ENCODE measurements around the gene SCFD1. TPM values are rescaled to one million over a fixed set of nuclear protein-coding genes. Genes with fewer than 3 reads are reported as not detected.
A peak's percentile ranks its signal among the peaks of the same experiment; 100 is the strongest.

Gene SCFD1
- total and polyA plus RNA-seq, 2 donors (not counting 1 experiment from before 2014, with no cell fraction given) = 110 to 129 TPM

GRCh38 chr14:30607156-30607780 is 14.9 kb upstream of the SCFD1 start:
- H3K27ac ChIP-seq (ENCODE audit: insufficient read depth, low read length) = no peak overlapping the region
- H3K9ac ChIP-seq (ENCODE audit: insufficient read depth, low read length) = no peak overlapping the region
- no peak overlapping the region for H2AFZ ChIP-seq (ENCODE audit: low read length)
- no peaks in the 10 kb centered on the region for H3K9me3 ChIP-seq (ENCODE audit: control insufficient read depth, insufficient read depth, low read depth, low read length)
- no peaks in the 10 kb centered on the region for H4K20me1 ChIP-seq (ENCODE audit: control insufficient read depth, extremely low read depth, insufficient read depth, low read length)
- DNase-seq (ENCODE audit: low read depth in 2 of 2) = peak in 1 of 2 donors; percentile 70
- H3K79me2 ChIP-seq (ENCODE audit: control insufficient read depth, insufficient read depth, low read length) = no peaks in the 10 kb centered on the region
- peaks cover 3% of the 10 kb centered on the region for H3K36me3 ChIP-seq (ENCODE audit: control insufficient read depth, insufficient read depth, low read length)
- peaks cover 7% of the 10 kb centered on the region for H3K4me1 ChIP-seq (ENCODE audit: control insufficient read depth, extremely low read depth, insufficient read depth, low read length)
- no peak overlapping the region for H3K4me2 ChIP-seq (ENCODE audit: extremely low read depth, insufficient read depth, low read length)
- H3K4me3 ChIP-seq (replicated peaks in 1 of 4; ENCODE audit: control extremely low read depth in 1 of 4, insufficient read depth in 1 of 4, low read depth in 3 of 4, low read length in 4 of 4) = no peak overlapping the region
- H3K27me3 ChIP-seq (ENCODE audit: control insufficient read depth, insufficient read depth, low read length) = no peaks in the 10 kb centered on the region
- no peak for TF ChIP-seq EZH2 (IDR thresholded peaks at IDR 0.05; ENCODE audit: low read length, missing control alignments)
- no peak for TF ChIP-seq CTCF (conservative IDR thresholded peaks at IDR 0.05 in 1 of 2, IDR thresholded peaks at IDR 0.05 in 1 of 2; ENCODE audit: low read depth in 1 of 2, low read length in 2 of 2)

- Histone ChIP-seq H3K4me1 (ENCODE audit: control insufficient read depth, extremely low read depth, insufficient read depth, low read length) (peaks cover 7% of the 10 kb centered on the region), H3K4me2 (ENCODE audit: extremely low read depth, insufficient read depth, low read length) (no peak overlapping the region), H3K79me2 (ENCODE audit: control insufficient read depth, insufficient read depth, low read length) (no peaks in the 10 kb centered on the region), H3K9ac (ENCODE audit: insufficient read depth, low read length) (no peak overlapping the region), H3K36me3 (ENCODE audit: control insufficient read depth, insufficient read depth, low read length) (no peaks in the 10 kb centered on the region), H3K27ac (ENCODE audit: insufficient read depth, low read length) (peak overlapping the region; percentile 23), H2AFZ (ENCODE audit: low read length) (no peak overlapping the region), H3K9me3 (ENCODE audit: control insufficient read depth, insufficient read depth, low read depth, low read length) (no peaks in the 10 kb centered on the region), H4K20me1 (ENCODE audit: control insufficient read depth, extremely low read depth, insufficient read depth, low read length) (no peaks in the 10 kb centered on the region), H3K27me3 (ENCODE audit: control insufficient read depth, insufficient read depth, low read length) (no peaks in the 10 kb centered on the region), H3K4me3 (replicated peaks in 1 of 4; ENCODE audit: control extremely low read depth in 1 of 4, insufficient read depth in 1 of 4, low read depth in 3 of 4, low read length in 4 of 4) (no peak overlapping the region)
- DNase-seq (ENCODE audit: low read depth in 2 of 2) = peak; percentile 44 to 61
- TF ChIP-seq EZH2 (IDR thresholded peaks at IDR 0.05; ENCODE audit: low read length, missing control alignments) (no peak), CTCF (conservative IDR thresholded peaks at IDR 0.05 in 1 of 2, IDR thresholded peaks at IDR 0.05 in 1 of 2; ENCODE audit: low read depth in 1 of 2, low read length in 2 of 2) (peak in 1 of 2 donors; percentile 19)
These were observed 13.5 kb upstream of the SCFD1 start for GRCh38 chr14:30608533-30609006.

GRCh38 chr14:30610787-30611343 is 11.3 kb upstream of the SCFD1 start:
- Histone ChIP-seq H3K9ac (ENCODE audit: insufficient read depth, low read length) (no peak overlapping the region), H3K36me3 (ENCODE audit: control insufficient read depth, insufficient read depth, low read length) (no peaks in the 10 kb centered on the region), H4K20me1 (ENCODE audit: control insufficient read depth, extremely low read depth, insufficient read depth, low read length) (no peaks in the 10 kb centered on the region), H3K27me3 (ENCODE audit: control insufficient read depth, insufficient read depth, low read length) (no peaks in the 10 kb centered on the region), H3K4me2 (ENCODE audit: extremely low read depth, insufficient read depth, low read length) (no peak overlapping the region), H3K9me3 (ENCODE audit: control insufficient read depth, insufficient read depth, low read depth, low read length) (no peaks in the 10 kb centered on the region), H2AFZ (ENCODE audit: low read length) (no peak overlapping the region), H3K4me3 (replicated peaks in 1 of 4; ENCODE audit: control extremely low read depth in 1 of 4, insufficient read depth in 1 of 4, low read depth in 3 of 4, low read length in 4 of 4) (no peak overlapping the region), H3K27ac (ENCODE audit: insufficient read depth, low read length) (no peak overlapping the region), H3K4me1 (ENCODE audit: control insufficient read depth, extremely low read depth, insufficient read depth, low read length) (peaks cover 7% of the 10 kb centered on the region), H3K79me2 (ENCODE audit: control insufficient read depth, insufficient read depth, low read length) (no peaks in the 10 kb centered on the region)
- DNase-seq (ENCODE audit: low read depth in 2 of 2) = peak; percentile 72 to 92
- no peak for TF ChIP-seq EZH2 (IDR thresholded peaks at IDR 0.05; ENCODE audit: low read length, missing control alignments)
- peak; percentile 40 to 50 for TF ChIP-seq CTCF (conservative IDR thresholded peaks at IDR 0.05 in 1 of 2, IDR thresholded peaks at IDR 0.05 in 1 of 2; ENCODE audit: low read depth in 1 of 2, low read length in 2 of 2)

All from fibroblast of lung (primary cell).